GM13976 (cell line): ENCODE measurements around the gene ASF1A.

Source experiments
- DNase-seq: peaks from one replicate; pipeline ENCODE4 v3.0.0; 2012; ENCODE audit warnings: low spot score
- CTCF ChIP-seq: IDR thresholded peaks from 2 replicates; pipeline ENCODE4 v1.5.1; 2012; ENCODE audit warnings: borderline replicate concordance, mild to moderate bottlenecking; ENCODE audit not compliant: insufficient read depth; ENCODE audit errors: extremely low read depth, missing control alignments, control extremely low read depth
- in situ Hi-C: fragments of 300-500 bp; cut with MboI; formaldehyde crosslinking; loops from one replicate; pipeline ENCODE4 v1.12.0; 2022; ENCODE audit warnings: low sequenced_read_pairs, mixed read lengths, inconsistent platforms; ENCODE audit not compliant: unreplicated experiment

The ASF1A gene

GRCh38 chr6:118871331-118871730, 22.6 kb upstream of the ASF1A start:
- in situ Hi-C loops: no loop called here
- TF ChIP-seq CTCF: no peak
- DNase-seq: no peak

DNA sequence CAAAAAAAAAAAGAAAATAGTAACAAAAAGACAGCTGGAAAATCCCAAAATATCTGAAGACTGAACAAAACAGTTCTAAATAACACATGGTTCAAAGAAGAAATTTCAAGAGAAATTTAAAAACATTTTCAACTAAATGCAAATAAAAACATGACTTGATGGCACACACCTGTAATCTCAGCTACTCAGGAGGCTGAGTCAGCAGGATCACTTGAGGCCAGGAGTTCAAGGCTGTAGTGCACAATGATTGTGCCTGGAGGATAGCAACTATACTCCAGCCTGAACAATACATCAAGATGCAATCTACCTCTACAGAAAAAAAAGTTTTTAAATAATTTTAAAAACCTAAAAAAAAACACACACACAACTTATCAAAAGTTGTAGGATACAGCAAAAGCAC, 21.6 kb upstream of the ASF1A start:
- in situ Hi-C loops: no loop called here
- no peak for DNase-seq
- TF ChIP-seq CTCF: no peak

DNA sequence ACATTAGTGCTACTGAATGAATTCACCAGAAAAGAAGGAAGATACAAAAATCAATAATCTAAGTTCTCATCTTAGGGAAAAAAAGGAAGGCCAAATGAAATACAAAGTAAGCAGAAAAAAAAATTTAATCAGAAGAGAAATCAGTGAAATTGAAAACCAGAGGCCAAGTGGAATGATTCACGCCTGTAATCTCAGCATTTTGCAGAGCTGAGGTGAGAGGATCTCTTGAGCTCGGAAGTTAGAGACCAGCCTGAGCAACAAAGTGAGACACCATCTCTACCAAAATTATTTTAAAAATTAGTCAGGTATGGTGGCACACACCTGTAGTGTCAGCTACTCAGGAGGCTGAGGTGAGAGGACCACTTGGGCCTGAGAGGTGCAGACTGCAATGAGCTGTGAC, 21.2 kb upstream of the ASF1A start:
- DNase-seq: no peak
- no peak for TF ChIP-seq CTCF
- in situ Hi-C loops: no loop called here

- in situ Hi-C loops: no loop called here
- DNase-seq: no peak
- no peak for TF ChIP-seq CTCF
These were observed 20.7 kb upstream of the ASF1A start for GRCh38 chr6:118873239-118873638.

DNA sequence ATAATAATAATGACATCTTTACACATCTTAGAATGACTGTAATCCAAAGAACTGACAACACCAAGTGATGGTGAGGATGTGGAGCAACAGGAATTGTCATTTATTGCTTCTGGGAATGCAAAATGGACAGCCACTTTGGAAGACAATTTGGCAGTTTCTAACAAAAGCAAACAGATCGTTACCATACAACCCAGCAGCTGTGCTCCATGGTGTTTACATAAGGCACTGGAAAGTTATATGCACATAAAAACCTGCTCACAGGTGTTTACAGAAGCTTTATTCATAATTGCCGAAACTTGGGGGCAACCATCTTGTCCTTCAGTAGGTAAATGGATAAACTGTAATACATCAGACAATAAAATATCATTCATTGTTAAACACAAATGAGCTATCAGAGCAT, 18.3 kb upstream of the ASF1A start:
- DNase-seq: no peak
- no peak for TF ChIP-seq CTCF
- in situ Hi-C loops: no loop called here

DNA sequence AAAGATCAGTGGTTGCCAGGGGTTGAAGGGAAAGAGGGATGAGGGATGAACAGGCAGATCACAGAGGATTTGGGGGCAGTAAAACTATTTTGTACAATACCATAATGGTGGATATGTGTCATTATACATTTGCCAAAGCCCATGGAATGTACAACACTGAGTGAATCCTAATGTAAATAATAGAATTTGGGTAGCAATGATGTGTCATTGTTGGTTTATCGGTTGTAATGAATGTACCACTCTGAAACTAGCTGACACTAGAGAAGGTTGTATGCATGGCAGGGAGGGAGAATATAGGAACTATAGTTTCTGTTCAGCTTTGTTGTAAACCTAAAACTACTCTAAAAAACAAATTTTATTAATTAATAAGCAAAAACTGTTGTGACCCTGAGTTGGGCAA, 17.8 kb upstream of the ASF1A start:
- DNase-seq: no peak
- in situ Hi-C loops: no loop called here
- TF ChIP-seq CTCF: no peak

GRCh38 chr6:118876814-118877213, 17.1 kb upstream of the ASF1A start:
- no peak for TF ChIP-seq CTCF
- in situ Hi-C loops: no loop called here
- no peak for DNase-seq
